Measurements from ENCODE around the gene CLDN1. TPM values are rescaled to one million over a fixed set of nuclear protein-coding genes. Genes with fewer than 3 reads are reported as not detected.

CLDN1 gene
- total RNA-seq, 1 experiment from 2014 or later = 38.9 TPM

- Mint-ChIP-seq H3K27ac (ENCODE audit: unreplicated experiment) (no peak overlapping the region), H3K9me3 (ENCODE audit: unreplicated experiment) (no peaks in the 10 kb centered on the region), H3K4me1 (ENCODE audit: low read depth, unreplicated experiment) (no peaks in the 10 kb centered on the region), H3K36me3 (ENCODE audit: insufficient read depth, unreplicated experiment) (no peaks in the 10 kb centered on the region), H3K4me3 (ENCODE audit: unreplicated experiment) (no peak overlapping the region), H3K27me3 (ENCODE audit: insufficient read depth, unreplicated experiment) (no peaks in the 10 kb centered on the region)
- intact Hi-C loops (cut with micrococcal nuclease; ENCODE audit: unreplicated experiment) = no loop called here
- BruUV-seq (replicated peaks) = no TSS peak
- H3K4me3 ChIP-seq (ENCODE audit: low read depth, low read length) = no peak overlapping the region
- ChIA-PET POLR2A (no interaction called here), CTCF (no interaction called here)
- TF ChIP-seq CTCF (IDR thresholded peaks at IDR 0.05; ENCODE audit: insufficient read depth in 1 of 2, low read depth in 1 of 2, low read length in 1 of 2, severe bottlenecking in 1 of 2, unreplicated experiment in 1 of 2) = no peak
- no peaks in the 10 kb centered on the region for H3K36me3 ChIP-seq (ENCODE audit: control insufficient read depth, insufficient read depth, low read length)
- no peaks in the 10 kb centered on the region for H3K9me3 ChIP-seq
- H3K4me1 ChIP-seq = no peaks in the 10 kb centered on the region
- H3K27me3 ChIP-seq (replicated peaks; ENCODE audit: control insufficient read depth, insufficient read depth, low read length) = no peaks in the 10 kb centered on the region
- DNase-seq = no peak
These were observed 63.6 kb downstream of the CLDN1 start for GRCh38 chr3:190258634-190259033.

Other genes starting within 250 kb of the CLDN1 start
- gene P3H2, start 201.5 kb downstream of the CLDN1 start, total RNA-seq (2022) = 37.9 and 55.8 TPM in 2 replicates
- gene CLDN16, start 65.7 kb upstream of the CLDN1 start, total RNA-seq (2022) = 0.27 and 0.30 TPM in 2 replicates
- 0.65 TPM in 1 of 2 replicates, not detected in the other for gene TMEM207, start 127.5 kb upstream of the CLDN1 start, total RNA-seq (2022)
- gene IL1RAP, start 191.6 kb upstream of the CLDN1 start, total RNA-seq (2022) = 5.1 and 6.2 TPM in 2 replicates